Lower lobe of right lung (tissue), 2 donors: Measurements from ENCODE around the gene CD40LG. TPM values are rescaled to one million over a fixed set of nuclear protein-coding genes. Genes with fewer than 3 reads are reported as not detected.

Source experiments
- ATAC-seq, 2 donors: fragments of 200-7000 bp; cut with Tn5 transposase; one replicate each; pipeline ENCODE4 v1.9.1; 2020 to 2022; ENCODE audit warnings: mild to moderate bottlenecking in 2 of 2, moderate library complexity in 2 of 2
- DNase-seq: peaks from one replicate; pipeline ENCODE4 v3.0.0-alpha.2; 2020
- H3K27ac ChIP-seq: fragments of 200-600 bp; one replicate; pipeline ENCODE4 v1.8.0; 2022
- H3K27me3 ChIP-seq: fragments of 200-600 bp; one replicate; pipeline ENCODE4 v1.8.0; 2022; ENCODE audit warnings: low read depth
- H3K36me3 ChIP-seq: fragments of 200-600 bp; one replicate; pipeline ENCODE4 v1.8.0; 2022; ENCODE audit warnings: mild to moderate bottlenecking
- H3K4me1 ChIP-seq: fragments of 200-600 bp; one replicate; pipeline ENCODE4 v1.8.0; 2022
- H3K4me3 ChIP-seq: fragments of 200-600 bp; one replicate; pipeline ENCODE4 v1.8.0; 2022; ENCODE audit warnings: mild to moderate bottlenecking
- H3K9me3 ChIP-seq: fragments of 200-600 bp; one replicate; pipeline ENCODE4 v1.8.0; 2022
- CTCF ChIP-seq: fragments of 200-600 bp; IDR thresholded peaks from one replicate; pipeline ENCODE4 v1.8.0; 2022; ENCODE audit warnings: antibody characterized with exemption, mild to moderate bottlenecking
- intact Hi-C: fragments of 100-400 bp; cut with DNase I; formaldehyde crosslinking; loops from one replicate; pipeline ENCODE4 v1.11.0; 2022
- total RNA-seq: library from RNA; stranded (reverse); fragmentation: NEBNext Ultra II Directional; extraction: Animal tissue kit (Norgen Biotek cat#: 25700); gene quantifications from one replicate; pipeline ENCODE4 v1.2.1, GENCODE V29; 2021
- donor health status: DM: no; HTN: yes; CAD: no; lungs with severe emphysema.

CD40LG gene
- total RNA-seq, 1 donor from 2014 or later, result 1.3 TPM

GRCh38 chrX:136616987-136617685 is 30.8 kb upstream of the CD40LG start:
- Histone ChIP-seq H3K4me3 (no peak overlapping the region), H3K4me1 (no peaks in the 10 kb centered on the region), H3K36me3 (no peaks in the 10 kb centered on the region), H3K9me3 (no peaks in the 10 kb centered on the region), H3K27me3 (no peaks in the 10 kb centered on the region), H3K27ac (no peak overlapping the region)
- DNase-seq (no peak), ATAC-seq (no peak)
- intact Hi-C loops, result no loop called here
- no peak for TF ChIP-seq CTCF

- intact Hi-C loops, result no loop called here
These were observed 28.0 kb upstream of the CD40LG start for GRCh38 chrX:136619899-136620505.

GRCh38 chrX:136620780-136621179 is 27.2 kb upstream of the CD40LG start:
- Histone ChIP-seq H3K9me3 (no peaks in the 10 kb centered on the region), H3K4me1 (no peaks in the 10 kb centered on the region), H3K27me3 (no peaks in the 10 kb centered on the region), H3K36me3 (no peaks in the 10 kb centered on the region), H3K4me3 (no peak overlapping the region), H3K27ac (no peak overlapping the region)
- ATAC-seq, result no peak
- DNase-seq, result no peak
- no peak for TF ChIP-seq CTCF
- intact Hi-C loops, result no loop called here

More at GRCh38 chrX:136619899-136620505, 28.0 kb upstream of the CD40LG start:
- Histone ChIP-seq H3K27ac (no peak overlapping the region), H3K36me3 (no peaks in the 10 kb centered on the region), H3K4me1 (no peaks in the 10 kb centered on the region), H3K27me3 (no peaks in the 10 kb centered on the region), H3K9me3 (no peaks in the 10 kb centered on the region), H3K4me3 (no peak overlapping the region)
- no peak for DNase-seq
- TF ChIP-seq CTCF, result no peak
- ATAC-seq, result no peak

DNA sequence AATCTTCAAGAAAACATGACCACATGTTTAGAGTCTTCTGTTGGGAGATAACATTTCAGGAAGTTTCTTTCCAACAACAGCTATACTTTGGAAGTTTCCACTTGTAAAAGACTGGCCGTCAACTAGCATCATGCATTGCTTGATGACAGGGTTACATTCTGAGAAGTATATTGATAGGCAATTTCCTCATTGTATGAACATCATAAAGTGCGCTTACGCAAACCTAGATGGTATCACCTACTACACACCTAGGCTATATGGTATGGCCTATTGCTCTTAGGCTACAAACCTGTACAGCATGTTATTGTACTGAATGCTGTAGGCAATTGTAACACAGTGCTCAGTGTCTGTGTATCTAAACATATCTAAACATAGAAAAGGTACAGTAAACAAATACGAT is 25.4 kb upstream of the CD40LG start:
- ATAC-seq, result no peak
- no peaks in the 10 kb centered on the region for H3K27me3 ChIP-seq
- no peaks in the 10 kb centered on the region for H3K4me1 ChIP-seq
- no peak overlapping the region for H3K27ac ChIP-seq
- no peak for TF ChIP-seq CTCF
- H3K9me3 ChIP-seq, result no peaks in the 10 kb centered on the region
- H3K4me3 ChIP-seq, result no peak overlapping the region
- intact Hi-C loops, result no loop called here
- no peaks in the 10 kb centered on the region for H3K36me3 ChIP-seq
- DNase-seq, result no peak

GRCh38 chrX:136623396-136623795 is 24.6 kb upstream of the CD40LG start:
- TF ChIP-seq CTCF, result no peak
- intact Hi-C loops, result no loop called here
- Histone ChIP-seq H3K4me3 (no peak overlapping the region), H3K27ac (no peak overlapping the region), H3K27me3 (no peaks in the 10 kb centered on the region), H3K36me3 (no peaks in the 10 kb centered on the region), H3K9me3 (no peaks in the 10 kb centered on the region), H3K4me1 (no peaks in the 10 kb centered on the region)
- DNase-seq, result no peak
- no peak for ATAC-seq
